Measurements from ENCODE around the gene LYRM9. TPM values are rescaled to one million over a fixed set of nuclear protein-coding genes. Genes with fewer than 3 reads are reported as not detected.

LYRM9 gene
- total and polyA plus RNA-seq, 10 of the 15 experiments (the other 5 are each of a cell fraction or from before 2014, with no cell fraction given) = 1.8 to 8.3 (median 4.6) TPM

DNA sequence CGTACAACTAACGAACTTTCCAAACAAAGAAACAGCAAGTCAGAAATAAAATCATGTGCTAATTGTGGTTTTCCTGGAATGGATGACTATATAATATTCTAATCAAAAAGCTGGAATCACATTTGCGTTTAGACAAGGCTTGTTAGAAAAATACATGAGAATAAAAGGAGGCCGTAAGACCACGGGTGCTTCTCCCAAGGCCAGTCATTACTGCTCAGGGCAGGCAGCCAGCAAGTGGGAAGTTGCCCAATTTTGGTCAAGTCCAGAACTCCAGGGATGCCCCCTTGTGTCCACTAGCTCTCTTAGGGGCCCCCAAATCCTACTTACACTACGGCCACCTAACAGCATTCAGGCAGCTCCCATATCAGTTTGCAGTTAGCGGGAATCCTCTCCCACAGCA is 25.9 kb upstream of the LYRM9 start:
- TF ChIP-seq IRF5 (IDR thresholded peaks at IDR 0.05; ENCODE audit: borderline replicate concordance) = no peak
- TF ChIP-seq EED (IDR thresholded peaks at IDR 0.05; ENCODE audit: low read depth) = no peak
- no peak overlapping the region for H3K27ac ChIP-seq (ENCODE audit: control insufficient read depth, insufficient read depth)
- ATAC-seq = no peak
- no peaks in the 10 kb centered on the region for H3K79me2 ChIP-seq (ENCODE audit: control insufficient read depth, insufficient read depth, low read length)
- H3K4me3 ChIP-seq = no peak overlapping the region
- H3K9me3 ChIP-seq (replicated peaks; ENCODE audit: control insufficient read depth, insufficient read depth, low read length) = no peaks in the 10 kb centered on the region
- SMC1A ChIA-PET (ENCODE audit: uncharacterized antibody, unreplicated experiment) = no interaction called here
- RAD21 ChIA-PET (ENCODE audit: unreplicated experiment) = no interaction called here
- H3K36me3 ChIP-seq (ENCODE audit: control insufficient read depth in 2 of 2, insufficient read depth in 2 of 2, low read length in 1 of 2) = no peaks in the 10 kb centered on the region
- DNase-seq (ENCODE audit: low read depth, low spot score) = no peak
- FAIRE-seq = no peak
- H4K20me1 ChIP-seq (ENCODE audit: control insufficient read depth, insufficient read depth) = no peaks in the 10 kb centered on the region
- no peaks in the 10 kb centered on the region for H3K27me3 ChIP-seq (replicated peaks in 1 of 2; ENCODE audit: control insufficient read depth in 2 of 2, insufficient read depth in 2 of 2, low read length in 1 of 2)
- no peak overlapping the region for H3K4me2 ChIP-seq (ENCODE audit: control insufficient read depth, insufficient read depth)
- no TSS peak for BruUV-seq (replicated peaks)
- no peaks in the 10 kb centered on the region for H3K4me1 ChIP-seq (ENCODE audit: control insufficient read depth, insufficient read depth, low read length)
- WGBS (ENCODE audit: insufficient coverage, insufficient replicate concordance, low lambda C conversion rate, missing lambda C conversion rate) = 65% methylated on average over 7 of the region's 7 CpGs
- POLR2A ChIA-PET = no interaction called here
- intact Hi-C loops (cut with micrococcal nuclease; ENCODE audit: unreplicated experiment) (no loop called here), in situ Hi-C loops (cut with MboI) (no loop called here)
- H3K9ac ChIP-seq (ENCODE audit: control insufficient read depth, insufficient read depth, low read length) = no peak overlapping the region
- H2AFZ ChIP-seq (ENCODE audit: control insufficient read depth, low read depth, low read length) = no peak overlapping the region
- CTCF ChIA-PET = no interaction called here

DNA sequence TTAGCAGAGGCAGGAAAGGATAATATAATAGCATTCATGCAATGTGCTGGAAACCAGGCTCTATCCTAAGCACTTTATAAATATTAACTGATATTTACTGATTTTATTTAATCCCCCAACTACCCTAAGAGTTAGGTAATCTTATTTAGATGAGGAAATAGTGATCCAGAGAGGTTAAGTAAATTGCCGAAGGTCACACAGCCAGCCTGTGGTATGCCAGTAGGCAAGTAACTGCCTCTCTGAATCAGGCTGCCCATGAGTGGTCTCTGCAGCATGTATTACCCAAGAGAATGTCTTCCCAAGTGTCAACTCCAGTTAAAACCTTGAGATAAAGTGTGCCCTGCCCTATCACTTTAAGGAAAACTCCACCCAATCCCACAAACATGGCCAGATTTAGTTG is 25.3 kb upstream of the LYRM9 start:
- H3K9ac ChIP-seq (ENCODE audit: control insufficient read depth, insufficient read depth, low read length) = no peak overlapping the region
- CTCF ChIA-PET = no interaction called here
- no peak overlapping the region for H3K4me2 ChIP-seq (ENCODE audit: control insufficient read depth, insufficient read depth)
- no peaks in the 10 kb centered on the region for H3K27me3 ChIP-seq (replicated peaks in 1 of 2; ENCODE audit: control insufficient read depth in 2 of 2, insufficient read depth in 2 of 2, low read length in 1 of 2)
- no peaks in the 10 kb centered on the region for H3K4me1 ChIP-seq (ENCODE audit: control insufficient read depth, insufficient read depth, low read length)
- BruUV-seq (replicated peaks) = no TSS peak
- no peaks in the 10 kb centered on the region for H3K9me3 ChIP-seq (replicated peaks; ENCODE audit: control insufficient read depth, insufficient read depth, low read length)
- H3K4me3 ChIP-seq = no peak overlapping the region
- DNase-seq (ENCODE audit: low read depth, low spot score) = no peak
- H3K79me2 ChIP-seq (ENCODE audit: control insufficient read depth, insufficient read depth, low read length) = no peaks in the 10 kb centered on the region
- FAIRE-seq = no peak
- no peak overlapping the region for H2AFZ ChIP-seq (ENCODE audit: control insufficient read depth, low read depth, low read length)
- RAD21 ChIA-PET (ENCODE audit: unreplicated experiment) = no interaction called here
- POLR2A ChIA-PET = no interaction called here
- no peak overlapping the region for H3K27ac ChIP-seq (ENCODE audit: control insufficient read depth, insufficient read depth)
- intact Hi-C loops (cut with micrococcal nuclease; ENCODE audit: unreplicated experiment) (no loop called here), in situ Hi-C loops (cut with MboI) (no loop called here)
- SMC1A ChIA-PET (ENCODE audit: uncharacterized antibody, unreplicated experiment) = no interaction called here
- no peaks in the 10 kb centered on the region for H4K20me1 ChIP-seq (ENCODE audit: control insufficient read depth, insufficient read depth)
- ATAC-seq = no peak
- WGBS (ENCODE audit: insufficient coverage, insufficient replicate concordance, low lambda C conversion rate, missing lambda C conversion rate) = 100% methylated on average over 1 of the region's 1 CpG
- no peaks in the 10 kb centered on the region for H3K36me3 ChIP-seq (ENCODE audit: control insufficient read depth in 2 of 2, insufficient read depth in 2 of 2, low read length in 1 of 2)
- TF ChIP-seq NRF1 (conservative IDR thresholded peaks at IDR 0.05; ENCODE audit: low read depth, low read length) (no peak), RCOR1 (conservative IDR thresholded peaks at IDR 0.05; ENCODE audit: low read depth, low read length) (no peak), BACH1 (IDR thresholded peaks at IDR 0.05; ENCODE audit: borderline replicate concordance) (no peak), SMAD5 (IDR thresholded peaks at IDR 0.05; ENCODE audit: low read depth) (no peak), NFYB (IDR thresholded peaks at IDR 0.05; ENCODE audit: insufficient read depth, low read depth, low read length) (no peak), PAX8 (IDR thresholded peaks at IDR 0.05) (no peak), MEF2B (IDR thresholded peaks at IDR 0.05; ENCODE audit: partially characterized antibody, poor library complexity, severe bottlenecking) (no peak)
- TF ChIP-seq, protein P1, sequence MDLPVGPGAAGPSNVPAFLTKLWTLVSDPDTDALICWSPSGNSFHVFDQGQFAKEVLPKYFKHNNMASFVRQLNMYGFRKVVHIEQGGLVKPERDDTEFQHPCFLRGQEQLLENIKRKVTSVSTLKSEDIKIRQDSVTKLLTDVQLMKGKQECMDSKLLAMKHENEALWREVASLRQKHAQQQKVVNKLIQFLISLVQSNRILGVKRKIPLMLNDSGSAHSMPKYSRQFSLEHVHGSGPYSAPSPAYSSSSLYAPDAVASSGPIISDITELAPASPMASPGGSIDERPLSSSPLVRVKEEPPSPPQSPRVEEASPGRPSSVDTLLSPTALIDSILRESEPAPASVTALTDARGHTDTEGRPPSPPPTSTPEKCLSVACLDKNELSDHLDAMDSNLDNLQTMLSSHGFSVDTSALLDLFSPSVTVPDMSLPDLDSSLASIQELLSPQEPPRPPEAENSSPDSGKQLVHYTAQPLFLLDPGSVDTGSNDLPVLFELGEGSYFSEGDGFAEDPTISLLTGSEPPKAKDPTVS (IDR thresholded peaks at IDR 0.05; ENCODE audit: low read depth, low read length) = no peak

Measured in GM12878 (cell line).